Measurements from ENCODE around the gene EOLA2.
"Not testable (repeated sequence)": the region's sequence is repeated elsewhere in the genome, so short reads cannot be mapped to it uniquely, and the experiment has no call there.

Gene EOLA2

DNA sequence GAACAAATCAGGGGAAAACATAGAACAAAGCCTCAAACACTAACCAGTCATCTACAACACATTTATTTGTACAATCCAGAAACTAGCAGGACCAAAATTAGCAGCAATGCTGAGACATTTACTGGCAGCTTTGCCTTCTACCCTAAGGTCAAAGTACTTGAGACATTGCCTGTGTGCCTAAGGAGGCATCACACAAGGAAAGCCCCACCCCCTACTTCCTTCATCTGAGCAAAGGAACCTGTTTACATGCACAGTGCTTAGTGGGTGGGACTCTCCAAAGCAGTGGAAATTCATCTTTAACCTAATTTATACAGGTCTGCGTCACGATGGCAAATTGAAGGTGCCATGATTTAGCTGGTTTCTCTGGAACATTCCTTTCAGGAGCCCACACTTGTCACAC lies 6.1 kb downstream of the EOLA2 start:
- not testable (repeated sequence) for DNase-seq

DNA sequence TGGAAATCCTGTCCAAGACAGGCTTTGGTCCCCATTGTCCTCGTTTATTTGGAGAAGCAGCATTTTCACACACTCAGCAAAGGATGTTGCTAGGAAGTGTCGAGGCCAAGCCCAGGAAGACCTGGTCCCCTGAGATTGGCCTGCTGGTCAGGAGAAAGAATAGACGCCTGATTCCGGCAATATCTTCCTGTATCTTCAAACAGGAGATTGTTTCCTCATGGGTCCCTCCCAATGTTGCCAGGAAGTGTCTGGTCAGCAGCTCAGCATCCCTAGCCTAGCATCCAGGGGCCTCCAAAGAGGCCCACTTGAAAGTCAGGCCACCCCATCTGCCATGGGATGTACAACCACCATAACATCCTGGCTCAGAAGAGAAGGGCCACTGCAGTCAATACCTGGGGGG lies 6.9 kb downstream of the EOLA2 start:
- DNase-seq, result not testable (repeated sequence)

DNA sequence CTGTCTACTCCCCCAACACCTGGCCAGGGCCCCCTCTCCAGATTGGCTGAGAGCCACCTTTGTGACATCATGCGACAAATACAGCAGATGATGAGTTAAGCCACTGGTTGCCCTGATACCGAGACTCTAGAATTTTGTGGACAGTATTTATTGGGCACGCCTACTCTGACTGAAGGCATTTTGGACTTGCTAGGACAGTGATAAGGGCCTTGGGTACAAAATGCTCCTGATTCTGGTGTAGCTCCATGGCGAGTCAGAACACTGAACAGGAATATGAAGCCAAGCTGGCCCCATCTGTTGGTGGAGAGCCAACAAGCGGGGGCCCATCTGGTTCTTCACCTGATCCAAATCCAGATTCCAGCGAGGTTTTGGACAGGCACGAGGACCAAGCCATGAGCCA lies 8.9 kb downstream of the EOLA2 start, which contains the start of gene HSFX4:
HSFX4 (plus strand) TSS at position 174 of the 400 bp plus-strand sequence; CDS start at position 246, 72 bp downstream.
- not testable (repeated sequence) for DNase-seq

- DNase-seq, result not testable (repeated sequence)
Measured at GRCh38 chrX:149928635-149929034, 9.7 kb downstream of the EOLA2 start.

GRCh38 chrX:149927964-149928258 lies 10.4 kb downstream of the EOLA2 start:
- DNase-seq, result not testable (repeated sequence)

GRCh38 chrX:149927245-149927963 lies 10.9 kb downstream of the EOLA2 start:
- DNase-seq, result not testable (repeated sequence)

DNA sequence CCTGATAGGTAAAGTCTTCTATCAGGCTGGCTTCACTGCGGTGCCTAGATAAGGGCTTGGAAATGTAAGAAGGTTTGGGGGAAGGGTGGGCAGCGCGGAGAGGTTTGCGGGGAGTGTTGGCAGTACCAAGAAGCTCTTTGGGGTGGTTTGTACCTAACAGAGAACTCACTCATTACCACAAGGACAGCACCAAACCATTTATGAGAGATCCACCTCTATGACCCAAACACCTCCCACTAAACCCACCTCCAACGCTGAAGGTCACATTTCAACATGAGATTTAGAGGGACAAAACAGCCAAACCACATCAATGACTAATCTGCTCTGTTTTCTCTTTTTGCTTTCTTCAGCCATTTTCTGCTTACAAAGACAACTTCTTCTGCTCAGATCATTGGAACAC lies 13.9 kb downstream of the EOLA2 start:
- not testable (repeated sequence) for DNase-seq

DNA sequence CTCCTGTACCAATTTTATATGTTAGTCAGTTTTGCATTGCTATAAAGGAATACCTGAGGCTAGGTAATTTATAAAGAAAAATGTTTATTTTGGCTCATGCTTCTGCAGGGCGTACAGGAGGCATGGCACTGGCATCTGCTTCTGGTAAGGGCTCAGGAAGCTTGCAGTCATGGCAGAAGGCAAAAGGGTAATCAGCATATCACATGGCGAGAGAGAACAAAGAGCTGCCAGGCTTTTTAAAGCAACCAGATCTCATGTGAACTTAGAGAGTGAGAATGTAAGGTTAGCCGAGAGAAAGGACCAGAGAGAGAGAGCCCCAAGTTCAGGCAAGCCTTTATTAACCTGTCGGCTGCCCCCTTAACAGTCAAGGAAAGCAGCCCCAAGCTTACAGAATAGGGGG lies 14.5 kb downstream of the EOLA2 start:
- not testable (repeated sequence) for DNase-seq

GRCh38 chrX:149916745-149917392 lies 21.4 kb downstream of the EOLA2 start:
- no peak for DNase-seq

DNA sequence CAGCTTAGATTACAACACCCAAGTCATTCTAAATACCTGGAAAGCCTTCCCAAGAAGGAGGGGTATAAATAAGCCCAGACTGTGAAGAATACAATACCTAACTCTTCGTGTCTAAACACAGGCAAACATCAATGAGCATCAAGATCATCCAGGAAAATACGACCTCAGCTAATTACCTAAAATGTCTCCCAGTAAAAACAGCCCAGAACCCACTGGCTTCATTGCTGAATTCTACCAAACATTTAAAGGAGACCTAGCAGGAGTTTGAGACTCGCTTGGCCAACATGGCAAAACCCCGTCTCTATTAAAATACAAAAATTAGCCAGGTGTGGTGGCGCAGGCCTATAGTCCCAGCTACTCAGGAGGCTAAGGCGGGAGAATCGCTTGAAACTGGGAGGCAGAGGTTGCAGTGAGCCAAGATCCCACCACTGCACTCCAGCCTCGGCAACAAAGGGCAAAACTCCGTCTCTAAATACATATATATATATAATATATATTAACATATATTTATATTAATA lies 28.1 kb downstream of the EOLA2 start:
- DNase-seq, result no peak

GRCh38 chrX:149909324-149910177 lies 28.7 kb downstream of the EOLA2 start:
- DNase-seq, result no peak

- DNase-seq, result no peak
Measured at GRCh38 chrX:149908727-149909126, 29.6 kb downstream of the EOLA2 start.

DNA sequence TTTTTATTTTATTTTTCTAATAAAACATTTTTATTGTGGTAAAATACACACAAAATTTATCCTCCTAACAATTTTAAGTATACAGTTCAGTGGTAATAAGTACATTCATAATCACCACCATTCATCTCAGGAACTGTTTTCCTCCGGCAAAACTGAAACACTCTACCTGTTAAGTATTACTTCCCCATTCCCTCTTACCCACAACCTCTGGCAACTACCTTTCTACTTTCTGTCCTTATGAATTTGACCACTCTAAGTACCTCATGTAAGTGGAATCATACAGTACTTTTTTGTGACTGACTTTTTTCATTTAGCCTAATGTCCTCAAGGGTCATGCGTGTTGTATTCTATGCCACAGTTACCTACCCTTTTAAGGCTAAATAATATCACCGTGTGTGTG lies 30.0 kb downstream of the EOLA2 start:
- no peak for DNase-seq

GRCh38 chrX:149903889-149904748 lies 34.2 kb downstream of the EOLA2 start:
- no peak for DNase-seq

- DNase-seq, result no peak
Measured at GRCh38 chrX:149898554-149898953, 39.7 kb downstream of the EOLA2 start.

GRCh38 chrX:149890828-149891227 lies 47.5 kb downstream of the EOLA2 start:
- DNase-seq, result not testable (repeated sequence)

Data from SW 1271 (cell line).